Omental fat pad (tissue), 4 donors: ENCODE results near the gene MUC2. TPM values are rescaled to one million over a fixed set of nuclear protein-coding genes. Genes with fewer than 3 reads are reported as not detected.

Source experiments
- ATAC-seq: fragments of 150-250 bp; one replicate; pipeline ENCODE4 v1.9.1; 2016; ENCODE audit warnings: mild to moderate bottlenecking, moderate library complexity; ENCODE audit not compliant: low FRiP score
- DNase-seq: peaks from one replicate; pipeline ENCODE4 v3.0.0-alpha.2; 2019; ENCODE audit warnings: low spot score
- total RNA-seq, 4 donors: library from RNA; depleted of rRNA; stranded (reverse); fragments of >200 nt; gene quantifications; one replicate each; pipeline ENCODE4 v1.1.0, GENCODE V29; 2016
- TF ChIP-seq, protein P1 (sequence below), 3 donors: fragments of 450-650 bp; IDR thresholded peaks; one replicate each; pipeline ENCODE4 v1.5.1; 2016 to 2017; ENCODE audit warnings: antibody characterized with exemption in 3 of 3, mild to moderate bottlenecking in 3 of 3, moderate library complexity in 2 of 3

MUC2 gene
- total RNA-seq, 4 donors from 2014 or later, result not detected

DNA sequence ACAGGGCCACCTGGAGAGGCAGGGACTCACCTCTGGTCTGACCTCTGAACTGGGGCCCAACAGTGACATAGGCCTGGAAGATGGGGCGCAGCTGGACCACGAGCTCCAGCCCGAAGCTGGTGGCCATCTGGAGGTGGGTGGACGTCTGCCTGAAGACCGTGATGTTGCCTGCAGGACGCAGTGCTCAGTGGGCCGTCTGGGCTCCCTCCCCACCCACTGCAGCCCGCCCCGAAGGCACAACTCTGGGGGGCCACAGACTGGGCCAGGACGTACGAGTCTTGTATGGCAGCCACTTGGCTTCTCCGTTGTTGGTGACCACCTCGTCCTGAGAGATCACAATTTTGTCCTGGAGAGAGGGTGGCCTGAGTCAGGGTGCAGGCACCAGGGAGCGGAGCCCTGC, 46.1 kb upstream of the MUC2 start:
- no peak for DNase-seq
- TF ChIP-seq, protein P1, sequence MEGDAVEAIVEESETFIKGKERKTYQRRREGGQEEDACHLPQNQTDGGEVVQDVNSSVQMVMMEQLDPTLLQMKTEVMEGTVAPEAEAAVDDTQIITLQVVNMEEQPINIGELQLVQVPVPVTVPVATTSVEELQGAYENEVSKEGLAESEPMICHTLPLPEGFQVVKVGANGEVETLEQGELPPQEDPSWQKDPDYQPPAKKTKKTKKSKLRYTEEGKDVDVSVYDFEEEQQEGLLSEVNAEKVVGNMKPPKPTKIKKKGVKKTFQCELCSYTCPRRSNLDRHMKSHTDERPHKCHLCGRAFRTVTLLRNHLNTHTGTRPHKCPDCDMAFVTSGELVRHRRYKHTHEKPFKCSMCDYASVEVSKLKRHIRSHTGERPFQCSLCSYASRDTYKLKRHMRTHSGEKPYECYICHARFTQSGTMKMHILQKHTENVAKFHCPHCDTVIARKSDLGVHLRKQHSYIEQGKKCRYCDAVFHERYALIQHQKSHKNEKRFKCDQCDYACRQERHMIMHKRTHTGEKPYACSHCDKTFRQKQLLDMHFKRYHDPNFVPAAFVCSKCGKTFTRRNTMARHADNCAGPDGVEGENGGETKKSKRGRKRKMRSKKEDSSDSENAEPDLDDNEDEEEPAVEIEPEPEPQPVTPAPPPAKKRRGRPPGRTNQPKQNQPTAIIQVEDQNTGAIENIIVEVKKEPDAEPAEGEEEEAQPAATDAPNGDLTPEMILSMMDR (IDR thresholded peaks at IDR 0.05), result no peak
- ATAC-seq, result no peak

DNA sequence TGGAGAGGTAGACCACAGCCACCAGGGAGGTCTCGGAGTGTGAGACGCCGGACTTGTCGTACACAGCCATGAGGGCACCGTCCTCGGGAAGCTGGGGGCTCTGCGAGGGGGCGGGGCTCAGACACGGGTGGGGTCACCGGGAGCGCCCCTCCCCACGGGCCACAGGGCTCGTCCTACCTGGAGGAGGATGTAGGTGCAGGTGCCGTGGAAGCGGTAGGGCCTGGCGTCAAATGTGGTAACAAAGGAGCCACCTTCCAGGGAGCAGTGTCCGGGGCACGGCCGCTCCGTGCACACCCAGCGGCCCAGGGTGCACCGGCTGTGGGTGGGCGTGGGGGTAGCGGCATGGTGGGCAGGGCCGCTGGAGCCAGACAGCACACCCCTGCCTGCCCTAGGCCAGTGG, 45.6 kb upstream of the MUC2 start:
- ATAC-seq, result no peak
- TF ChIP-seq, protein P1 (IDR thresholded peaks at IDR 0.05), result no peak
- no peak for DNase-seq

GRCh38 chr11:1029654-1030053, 45.0 kb upstream of the MUC2 start:
- ATAC-seq (no peak), DNase-seq (no peak)
- TF ChIP-seq, protein P1 (IDR thresholded peaks at IDR 0.05), result no peak

DNA sequence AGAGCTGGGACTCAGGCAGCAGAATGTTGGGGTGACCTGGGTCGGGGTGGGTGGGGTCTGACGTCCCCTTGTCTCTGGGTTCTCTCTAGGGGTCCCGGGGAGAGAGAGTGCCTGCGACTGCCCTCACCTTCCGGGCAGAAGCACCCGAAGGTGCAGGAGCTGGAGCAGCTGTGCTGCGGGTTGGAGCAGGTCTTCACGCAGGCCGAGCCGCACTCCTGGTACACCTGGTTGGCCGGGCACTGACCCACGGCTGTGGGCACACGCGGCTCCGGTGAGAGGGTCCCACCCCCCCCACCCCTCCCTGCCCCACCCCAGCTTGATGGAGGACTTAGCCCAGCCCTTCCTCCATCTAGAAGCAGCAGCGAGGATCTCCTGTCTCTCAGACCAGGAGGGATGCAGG, 44.6 kb upstream of the MUC2 start:
- no peak for ATAC-seq
- no peak for DNase-seq
- TF ChIP-seq, protein P1 (IDR thresholded peaks at IDR 0.05), result no peak

GRCh38 chr11:1030556-1030955, 44.1 kb upstream of the MUC2 start:
- TF ChIP-seq, protein P1 (IDR thresholded peaks at IDR 0.05), result no peak
- ATAC-seq (no peak), DNase-seq (no peak)

GRCh38 chr11:1031121-1031899, 43.4 kb upstream of the MUC2 start:
- TF ChIP-seq, protein P1 (IDR thresholded peaks at IDR 0.05), result no peak
- ATAC-seq, result no peak
- no peak for DNase-seq

GRCh38 chr11:1032310-1032891, 42.3 kb upstream of the MUC2 start:
- TF ChIP-seq, protein P1 (IDR thresholded peaks at IDR 0.05), result no peak
- ATAC-seq (no peak), DNase-seq (no peak)
